ES-I3 (cell line): Measurements from ENCODE around the gene FAM20A.
A peak's percentile ranks its signal among the peaks of the same experiment; 100 is the strongest.

Experiments
- H3K36me3 ChIP-seq: 2 replicates; pipeline ENCODE4 v1.6.1; 2013; ENCODE audit warnings: mild to moderate bottlenecking, low read length, control low read depth, moderate library complexity; ENCODE audit not compliant: insufficient read depth
- H3K4me1 ChIP-seq: 2 replicates; pipeline ENCODE4 v1.6.1; 2013; ENCODE audit warnings: mild to moderate bottlenecking, control low read depth, low read length; ENCODE audit not compliant: insufficient read depth
- H3K9ac ChIP-seq: 2 replicates; pipeline ENCODE4 v1.6.1; 2013; ENCODE audit warnings: low read depth, mild to moderate bottlenecking, low read length, moderate library complexity
- H3K9me3 ChIP-seq: 2 replicates; pipeline ENCODE4 v1.6.1; 2013; ENCODE audit warnings: mild to moderate bottlenecking, low read length, moderate library complexity; ENCODE audit not compliant: control insufficient read depth, insufficient read depth

FAM20A gene

DNA sequence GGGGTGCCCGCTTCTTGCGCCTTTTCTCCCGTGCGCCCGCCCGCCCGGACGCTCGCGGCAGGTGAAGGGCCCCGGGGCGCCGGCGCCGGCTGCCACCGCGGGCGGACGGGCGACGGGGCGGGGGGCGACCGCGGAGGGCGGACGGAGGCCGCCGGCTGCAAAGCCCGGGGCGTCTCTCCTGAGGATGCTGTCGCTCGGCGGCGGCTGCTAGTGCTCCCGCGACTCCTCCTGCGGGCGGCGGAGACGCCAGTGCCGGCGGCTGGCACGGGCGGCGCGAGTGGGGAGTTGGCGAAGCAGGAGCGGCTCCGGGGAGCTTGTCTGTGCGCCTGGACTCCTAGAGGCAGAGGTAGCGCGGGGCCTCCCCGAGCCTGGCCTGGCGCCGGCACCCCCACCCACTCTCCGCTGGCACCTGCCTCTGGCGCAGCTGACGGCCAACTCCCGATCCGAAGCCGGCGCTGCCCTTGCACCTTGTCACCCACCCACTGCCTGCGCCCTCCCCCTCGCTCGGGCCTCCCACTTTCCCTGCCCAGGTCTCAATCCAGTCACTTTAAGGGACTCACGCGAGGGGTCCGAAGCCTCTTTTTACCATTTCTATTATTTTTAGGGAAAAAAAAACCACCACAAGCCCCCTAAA, at the start of gene FAM20A:
TSS of gene FAM20A (minus strand) at position 437 of the 634 bp plus-strand sequence. CDS start 701 bp downstream, outside the sequence.
- H3K9ac ChIP-seq, result peak within 1 kb of the TSS; percentile 82
- H3K36me3 ChIP-seq, result no peaks in the 10 kb centered on the region
- H3K4me1 ChIP-seq, result peaks cover 31% of the 10 kb centered on the region
- no peaks in the 10 kb centered on the region for H3K9me3 ChIP-seq

DNA sequence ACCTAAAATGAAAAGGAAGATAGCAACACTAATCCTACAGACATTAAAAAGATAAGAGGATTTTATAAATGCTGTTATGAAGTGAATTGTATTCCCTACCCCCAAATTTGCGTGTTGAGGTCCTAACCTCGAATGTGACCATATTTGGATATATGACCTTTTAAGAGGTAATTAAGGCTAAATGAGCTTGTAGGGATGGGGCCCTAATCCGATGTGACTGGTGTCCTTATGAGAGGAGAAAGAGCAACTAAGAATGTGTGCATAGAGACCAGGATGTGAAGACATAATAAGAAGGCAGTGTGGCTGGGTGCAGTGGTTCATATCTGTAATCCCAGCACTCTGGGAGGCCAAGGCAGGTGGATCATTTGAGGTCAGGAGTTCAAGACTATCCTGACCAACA, 48.2 kb upstream of the FAM20A start:
- H3K9ac ChIP-seq, result no peak overlapping the region
- H3K36me3 ChIP-seq, result no peaks in the 10 kb centered on the region
- no peaks in the 10 kb centered on the region for H3K4me1 ChIP-seq
- peaks cover 3% of the 10 kb centered on the region; the same call in 1 of the 2 replicates for H3K9me3 ChIP-seq

DNA sequence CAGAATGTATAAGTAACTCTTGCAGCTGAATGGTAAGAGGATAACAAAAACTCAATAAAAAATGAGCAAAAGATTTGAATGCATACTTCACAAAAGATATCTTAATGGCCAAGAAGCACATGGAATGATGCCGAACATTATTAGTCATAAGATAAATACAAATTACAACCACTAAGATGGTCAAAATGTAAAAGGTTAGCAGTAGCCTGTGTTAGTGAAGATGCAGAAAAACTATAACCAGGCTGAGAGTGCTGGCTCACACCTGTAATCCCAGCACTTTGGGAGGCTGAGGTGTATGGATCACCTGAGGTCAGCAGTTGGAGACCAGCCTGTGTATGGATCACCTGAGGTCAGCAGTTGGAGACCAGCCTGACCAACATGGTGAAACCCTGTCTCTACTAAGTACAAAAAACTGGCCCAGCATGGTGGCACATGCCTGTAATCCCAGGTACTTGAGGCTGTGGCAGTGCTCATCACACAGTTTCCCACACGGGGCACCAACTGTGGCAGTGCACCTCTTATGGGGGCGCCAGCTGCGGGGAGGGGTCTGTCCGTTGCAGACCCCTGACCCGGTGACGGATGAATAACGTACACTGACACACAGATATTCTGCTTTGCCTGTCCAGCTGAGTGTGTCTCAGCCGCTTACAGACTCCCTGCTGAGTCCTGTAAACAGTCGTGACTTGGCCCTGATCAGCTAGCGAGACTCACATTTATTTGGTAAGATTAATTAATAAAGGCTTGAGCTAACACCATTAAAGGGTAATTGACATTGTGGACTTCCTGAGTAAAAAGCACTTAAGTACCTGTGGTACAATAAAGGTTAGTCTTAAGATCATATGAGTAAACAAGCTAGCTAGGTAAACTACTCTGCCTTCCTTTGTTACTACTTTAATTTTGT, 45.7 kb upstream of the FAM20A start:
- no peak overlapping the region for H3K9ac ChIP-seq
- peaks cover 3% of the 10 kb centered on the region; the same call in 1 of the 2 replicates for H3K9me3 ChIP-seq
- no peaks in the 10 kb centered on the region for H3K4me1 ChIP-seq
- no peaks in the 10 kb centered on the region for H3K36me3 ChIP-seq

DNA sequence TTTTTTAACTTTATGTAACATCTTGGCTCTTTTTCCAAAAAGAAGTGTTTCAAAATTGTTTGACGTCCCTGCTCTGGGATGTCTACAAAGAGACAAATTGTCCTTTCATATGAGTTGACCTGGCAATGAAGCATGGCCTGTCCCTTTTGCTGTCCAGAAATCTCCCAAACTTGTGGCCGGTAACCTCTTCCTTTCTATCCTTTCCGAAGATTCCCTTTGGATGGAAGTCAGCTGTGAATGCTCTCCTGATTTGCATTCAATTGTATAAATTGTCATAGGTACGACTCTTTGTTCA, 40.9 kb upstream of the FAM20A start:
- Histone ChIP-seq H3K4me1 (no peaks in the 10 kb centered on the region), H3K9me3 (peaks cover 3% of the 10 kb centered on the region; the same call in 1 of the 2 replicates), H3K36me3 (no peaks in the 10 kb centered on the region)

DNA sequence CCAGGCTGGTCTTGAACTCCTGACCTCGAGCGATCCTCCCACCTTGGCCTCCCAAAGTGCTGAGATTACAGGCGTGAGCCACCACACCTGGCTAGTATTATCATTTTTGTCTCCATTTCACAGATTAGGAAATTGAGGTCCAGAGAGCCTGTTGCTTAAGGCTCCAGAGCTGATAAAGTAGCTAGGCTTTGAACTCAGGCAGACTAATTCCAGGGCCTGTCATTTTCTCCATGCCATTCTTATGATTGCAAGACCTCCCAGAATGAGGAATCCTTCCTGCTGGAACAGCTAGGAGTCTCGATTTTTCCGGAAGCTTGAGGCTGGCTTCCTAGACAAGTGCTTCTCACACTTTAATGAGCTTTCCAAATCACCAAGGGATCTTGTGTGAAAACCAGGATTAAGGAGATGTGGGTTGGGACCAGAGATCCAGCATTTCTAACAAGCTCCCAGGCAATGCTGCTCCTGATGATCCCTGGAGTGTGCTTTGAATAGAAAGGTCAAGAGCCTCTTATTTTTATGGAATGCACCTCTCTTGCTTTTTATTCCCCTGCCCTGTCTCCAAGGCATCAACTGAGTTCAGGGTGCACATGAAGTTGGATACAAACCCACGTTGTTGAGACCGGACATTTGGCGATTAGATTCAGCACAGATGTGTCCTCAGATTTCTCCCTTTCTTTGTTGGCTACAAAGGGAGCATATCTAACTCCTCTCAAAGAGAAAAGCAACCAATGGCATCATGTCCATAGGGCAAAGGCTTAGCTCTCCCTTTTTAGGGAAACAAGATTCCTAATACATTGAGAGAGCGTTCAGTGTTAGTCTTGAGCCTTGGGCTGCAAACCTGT, 40.3 kb upstream of the FAM20A start:
- H3K36me3 ChIP-seq, result no peaks in the 10 kb centered on the region
- H3K4me1 ChIP-seq, result no peaks in the 10 kb centered on the region
- peaks cover 3% of the 10 kb centered on the region; the same call in 1 of the 2 replicates for H3K9me3 ChIP-seq
- H3K9ac ChIP-seq, result no peak overlapping the region

More for the DNA sequence above, 40.9 kb upstream of the FAM20A start:
- no peak overlapping the region for H3K9ac ChIP-seq

DNA sequence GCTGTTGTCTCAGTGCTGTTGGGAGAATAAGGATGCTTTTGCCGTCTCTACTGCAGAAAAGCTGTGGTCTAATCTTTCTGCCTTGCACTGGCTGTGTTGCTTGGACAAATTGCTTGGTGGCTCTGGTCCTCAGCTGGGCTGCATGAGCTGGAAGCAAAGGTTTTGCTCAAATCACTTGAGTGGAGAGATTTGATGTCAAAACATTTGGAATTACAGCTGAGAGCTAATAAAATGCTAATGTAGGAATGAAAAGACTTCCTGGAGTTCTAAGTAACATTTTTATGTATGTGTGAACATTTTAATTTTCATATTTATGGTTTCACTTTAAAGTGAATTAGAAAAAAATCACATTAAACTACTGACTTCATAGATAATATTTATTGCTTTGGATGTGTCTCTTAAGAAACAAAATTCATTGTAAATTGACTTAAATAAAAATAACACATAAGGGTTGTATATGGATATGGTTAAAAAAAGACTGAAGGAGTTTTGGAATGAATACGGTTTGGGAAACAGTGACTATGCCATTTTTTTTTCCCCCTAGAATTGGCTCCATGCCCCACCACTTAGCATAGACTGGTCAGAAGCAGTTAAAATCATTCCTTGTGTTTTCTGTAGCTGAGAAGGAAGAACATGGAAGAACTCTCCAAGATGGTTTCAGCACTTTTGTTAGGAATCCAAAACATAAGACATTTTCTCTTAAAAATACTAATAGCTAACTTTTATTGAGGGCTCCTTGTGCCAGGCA, 39.2 kb upstream of the FAM20A start:
- Histone ChIP-seq H3K9ac (no peak overlapping the region), H3K9me3 (peaks cover 3% of the 10 kb centered on the region), H3K36me3 (no peaks in the 10 kb centered on the region), H3K4me1 (no peaks in the 10 kb centered on the region)

DNA sequence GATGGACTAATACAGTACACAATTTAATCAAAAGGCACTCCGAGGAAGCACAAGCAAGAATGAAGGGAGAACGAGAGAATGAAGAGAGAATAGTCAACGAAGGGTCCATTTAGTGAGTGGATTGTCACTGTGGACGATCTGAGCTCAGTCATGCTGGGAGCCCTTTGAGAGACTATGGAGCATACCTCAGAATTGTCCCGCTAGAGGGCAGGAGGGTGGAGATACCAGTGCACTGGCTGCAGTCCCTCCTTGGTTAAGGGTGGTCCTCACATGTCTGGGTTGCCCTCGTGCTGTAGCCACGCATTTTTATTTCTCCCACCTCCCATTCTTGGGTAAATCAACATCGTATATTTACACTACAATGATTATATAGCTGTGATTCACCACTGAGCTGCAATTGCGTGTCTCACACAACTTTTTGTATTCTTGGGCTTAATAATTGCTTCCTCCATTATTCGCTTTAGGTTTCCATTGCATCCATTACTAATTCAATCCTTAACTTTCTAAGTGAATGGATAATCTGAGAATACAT, 33.2 kb upstream of the FAM20A start:
- H3K36me3 ChIP-seq, result no peaks in the 10 kb centered on the region
- H3K9me3 ChIP-seq, result peaks cover 3% of the 10 kb centered on the region
- H3K4me1 ChIP-seq, result no peaks in the 10 kb centered on the region
- no peak overlapping the region for H3K9ac ChIP-seq

DNA sequence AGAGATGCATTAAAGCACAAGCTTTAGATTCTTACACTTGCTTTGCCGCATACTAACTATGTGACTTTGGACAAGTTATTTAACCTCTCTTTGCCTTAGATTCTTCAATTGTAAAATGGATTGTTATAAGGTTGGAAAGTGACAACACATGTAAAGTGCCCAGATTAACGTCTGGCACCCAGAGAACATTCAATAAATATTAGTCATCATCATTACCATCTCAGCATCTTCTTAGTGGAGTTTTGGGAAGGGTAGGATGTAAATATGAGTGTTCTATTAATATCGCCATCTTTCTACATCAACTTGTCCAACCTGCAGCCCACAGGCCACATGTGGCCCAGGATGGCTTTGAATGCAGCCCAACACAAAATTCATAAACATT, 27.4 kb upstream of the FAM20A start:
- Histone ChIP-seq H3K4me1 (no peaks in the 10 kb centered on the region), H3K9me3 (no peaks in the 10 kb centered on the region), H3K9ac (no peak overlapping the region), H3K36me3 (no peaks in the 10 kb centered on the region)

DNA sequence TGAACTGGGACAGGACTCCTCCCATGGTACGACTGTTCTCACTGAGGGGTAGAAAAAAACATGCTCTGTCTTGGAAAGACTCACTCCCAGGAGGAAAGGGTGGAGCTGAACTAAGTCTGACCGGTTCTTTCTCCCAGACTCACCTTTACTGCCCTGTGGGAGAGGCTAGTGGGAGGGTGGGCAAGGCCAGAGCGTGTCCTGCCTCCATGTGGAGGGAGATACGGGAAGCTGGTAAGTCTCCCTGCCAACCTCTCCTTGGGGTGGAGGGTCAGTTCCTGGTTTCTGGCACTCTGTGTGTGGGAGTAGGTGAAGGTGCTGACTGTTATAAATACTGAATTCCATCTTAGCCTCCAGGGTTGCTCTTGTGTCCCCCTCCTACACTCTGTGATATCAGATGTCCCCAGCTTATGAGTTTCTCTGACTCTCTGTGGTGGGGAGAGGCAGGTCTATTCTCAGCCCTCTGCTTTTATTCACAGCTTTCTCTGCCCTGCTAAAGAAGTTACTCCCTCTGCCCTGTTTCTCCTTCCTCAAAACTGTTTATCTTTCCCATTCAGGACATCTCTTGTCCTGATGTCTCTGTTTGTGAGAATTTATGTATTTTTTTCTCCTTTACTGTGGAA, 26.9 kb upstream of the FAM20A start:
- no peaks in the 10 kb centered on the region for H3K9me3 ChIP-seq
- H3K4me1 ChIP-seq, result no peaks in the 10 kb centered on the region
- no peak overlapping the region for H3K9ac ChIP-seq
- H3K36me3 ChIP-seq, result no peaks in the 10 kb centered on the region

DNA sequence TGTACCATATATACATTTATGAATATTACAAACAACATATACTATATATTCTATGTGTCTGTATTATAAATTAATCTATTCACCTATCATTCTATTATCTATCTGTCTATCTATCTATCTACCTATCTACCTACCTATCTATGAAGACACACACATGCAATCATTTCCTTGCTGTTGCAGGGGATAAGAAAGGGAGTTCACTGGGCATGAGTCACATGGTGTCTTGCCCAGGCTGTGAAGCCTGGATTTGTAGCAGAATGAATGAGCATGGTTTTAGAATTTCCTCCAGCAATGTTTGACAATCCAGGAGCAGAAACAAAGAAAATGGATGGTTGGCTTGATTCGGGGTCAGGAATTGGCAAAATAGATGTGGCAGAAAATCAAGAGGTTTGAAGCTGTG, 23.2 kb upstream of the FAM20A start:
- Histone ChIP-seq H3K9me3 (no peaks in the 10 kb centered on the region), H3K9ac (no peak overlapping the region), H3K36me3 (no peaks in the 10 kb centered on the region), H3K4me1 (no peaks in the 10 kb centered on the region)

DNA sequence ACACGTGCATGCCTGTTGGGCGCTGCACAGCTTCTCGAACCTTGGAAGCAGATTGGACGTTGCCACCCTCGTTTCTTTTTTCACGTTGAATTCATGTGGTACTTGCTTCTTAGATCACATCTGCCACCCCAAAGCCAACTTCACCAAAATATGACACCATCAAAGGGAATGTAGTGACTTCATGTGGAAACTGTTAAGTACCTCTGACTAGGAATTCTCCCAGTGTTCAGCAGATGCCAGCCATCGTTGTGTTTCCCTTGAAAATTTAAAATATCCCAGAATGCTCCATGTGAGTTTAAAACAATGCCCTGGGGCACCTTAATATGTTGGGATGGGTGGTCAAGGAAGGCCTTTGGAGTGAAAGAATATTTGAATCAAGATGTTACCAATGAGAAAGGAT, 22.6 kb upstream of the FAM20A start:
- Histone ChIP-seq H3K4me1 (no peaks in the 10 kb centered on the region), H3K9ac (no peak overlapping the region), H3K36me3 (no peaks in the 10 kb centered on the region), H3K9me3 (no peaks in the 10 kb centered on the region)

DNA sequence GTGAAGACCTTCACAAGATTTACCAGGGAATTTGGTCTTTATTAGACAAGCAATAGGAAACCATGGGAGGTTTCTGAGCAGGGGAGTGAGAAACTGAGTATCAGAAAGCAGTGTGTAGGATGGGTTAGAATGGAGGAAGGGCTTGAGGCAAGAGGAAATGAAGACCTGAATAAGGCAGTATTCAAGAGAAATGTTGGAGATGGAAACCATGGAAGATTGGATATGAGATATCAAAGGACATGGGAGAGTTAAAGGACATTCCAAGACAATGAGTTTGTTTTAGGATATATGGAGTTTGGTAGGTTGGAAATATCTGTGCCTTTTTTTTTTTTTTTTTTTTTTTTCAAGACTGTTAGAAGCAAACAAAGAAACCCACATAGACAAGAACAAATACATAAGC, 21.3 kb upstream of the FAM20A start:
- Histone ChIP-seq H3K4me1 (no peaks in the 10 kb centered on the region), H3K9me3 (0 out of 2 replicates have a peak, but pooled peaks cover 4% of the 10 kb centered on the region), H3K9ac (no peak overlapping the region), H3K36me3 (no peaks in the 10 kb centered on the region)

DNA sequence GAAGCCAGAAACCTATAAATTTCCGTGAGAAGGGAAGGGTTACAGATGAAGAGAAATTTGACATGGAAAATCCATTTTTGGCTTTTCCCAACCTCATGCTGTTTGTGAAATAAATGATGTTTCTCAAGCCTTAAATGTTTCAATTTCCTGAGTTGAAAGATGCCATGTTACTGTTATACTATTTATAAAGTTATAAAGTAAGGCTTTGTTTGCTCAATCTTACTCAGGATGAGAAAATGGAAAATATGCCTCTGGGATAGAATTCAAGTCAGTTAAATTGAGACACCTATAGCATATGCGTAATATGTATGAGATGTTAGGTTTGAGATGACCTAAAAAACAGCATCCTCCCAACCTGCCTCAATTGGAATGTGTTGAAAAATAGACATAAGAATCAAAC, 19.9 kb upstream of the FAM20A start:
- no peak overlapping the region for H3K9ac ChIP-seq
- H3K36me3 ChIP-seq, result no peaks in the 10 kb centered on the region
- H3K9me3 ChIP-seq, result 0 out of 2 replicates have a peak, but pooled peaks cover 4% of the 10 kb centered on the region

More for the DNA sequence above, 19.9 kb upstream of the FAM20A start:
- no peaks in the 10 kb centered on the region for H3K4me1 ChIP-seq
